GM23248 (cell line): Measurements from ENCODE around the gene ZG16B.

Source experiments
- EZH2 ChIP-seq: fragments of 200-600 bp; sonication (generic); IDR thresholded peaks from 2 replicates; pipeline ENCODE4 v1.6.1; 2018; ENCODE audit warnings: antibody characterized with exemption, mild to moderate bottlenecking; ENCODE audit not compliant: insufficient read depth, poor library complexity, severe bottlenecking
- EZH2phosphoT487 ChIP-seq: fragments of 200-600 bp; sonication (generic); IDR thresholded peaks from 2 replicates; pipeline ENCODE4 v1.6.1; 2018; ENCODE audit warnings: antibody characterized with exemption, moderate library complexity, mild to moderate bottlenecking, low read depth; ENCODE audit not compliant: insufficient read depth

DNA sequence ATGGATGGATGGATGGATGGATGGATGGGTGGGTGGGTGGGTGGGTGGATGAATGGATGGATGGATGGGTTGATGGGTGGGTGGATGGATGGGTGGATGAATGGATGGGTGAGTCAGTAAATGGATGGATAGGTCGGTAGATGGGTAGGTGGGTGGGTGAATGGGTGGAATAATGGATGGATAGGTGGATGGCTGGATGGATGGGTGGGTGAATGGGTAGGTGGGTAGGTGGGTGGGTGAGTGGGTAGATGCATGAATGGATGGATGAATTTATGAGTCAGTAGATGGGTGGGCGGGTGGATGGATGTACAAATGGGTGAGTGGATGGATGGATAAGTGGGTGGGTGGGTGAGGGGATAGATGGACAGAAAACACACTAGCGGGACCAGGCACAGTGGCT, 4.9 kb downstream of the ZG16B start:
- TF ChIP-seq EZH2 = no peak
- no peak for TF ChIP-seq EZH2phosphoT487
